Hair follicular keratinocyte (primary cell): ENCODE data around the gene ACO2. TPM values are rescaled to one million over a fixed set of nuclear protein-coding genes. Genes with fewer than 3 reads are reported as not detected.

Experiments
- total RNA-seq: library from RNA; depleted of rRNA; stranded (reverse); fragments of >200 nt; gene quantifications from 2 replicates; pipeline ENCODE4 v1.2.3, GENCODE V29; 2015

Gene ACO2
- total RNA-seq = 86.4 and 93.8 TPM in 2 replicates

GRCh38 chr22:41468381-41469217, at the start of gene ACO2, which contains the start of gene PHF5A:
TSS of gene ACO2 (plus strand) at chr22:41469117. CDS start at chr22:41469147, 30 bp downstream.
TSS of gene PHF5A (minus strand) at chr22:41468692. CDS start at chr22:41468653, 39 bp downstream.

GRCh38 chr22:41446639-41447434, 22.1 kb upstream of the ACO2 start, which contains the start of gene TOB2:
TSS of gene TOB2 (minus strand) at chr22:41446801. CDS start at chr22:41437345, 9,456 bp downstream.

GRCh38 chr22:41543854-41544670, 75.1 kb downstream of the ACO2 start, which contains the start of gene POLR3H:
TSS of gene POLR3H (minus strand) at chr22:41544470. CDS start at chr22:41544101, 369 bp downstream.

Other genes starting within 250 kb of the ACO2 start
- gene CHADL, start 228.2 kb upstream of the ACO2 start, total RNA-seq = 1.9 and 3.5 TPM in 2 replicates
- gene RANGAP1, start 182.9 kb upstream of the ACO2 start, total RNA-seq = 112 and 192 TPM in 2 replicates
- gene ZC3H7B, start 167.6 kb upstream of the ACO2 start, total RNA-seq = 36.2 and 50.3 TPM in 2 replicates
- 6.1 and 6.4 TPM in 2 replicates for gene TEF, start 87.2 kb upstream of the ACO2 start, total RNA-seq
- 18.0 TPM in 2 replicates for gene TOB2, start 22.3 kb upstream of the ACO2 start, total RNA-seq
- gene PHF5A, start 425 bp upstream of the ACO2 start, total RNA-seq = 48.5 and 86.8 TPM in 2 replicates
- 10.8 and 21.3 TPM in 2 replicates for gene POLR3H, start 75.4 kb downstream of the ACO2 start, total RNA-seq
- gene CSDC2, start 91.9 kb downstream of the ACO2 start, total RNA-seq = not detected in 2 replicates
- gene PMM1, start 120.7 kb downstream of the ACO2 start, total RNA-seq = 66.9 and 73.7 TPM in 2 replicates
- gene DESI1, start 151.9 kb downstream of the ACO2 start, total RNA-seq = 72.8 and 126 TPM in 2 replicates
- 273 and 461 TPM in 2 replicates for gene XRCC6, start 152.2 kb downstream of the ACO2 start, total RNA-seq
- 166 and 191 TPM in 2 replicates for gene SNU13, start 219.8 kb downstream of the ACO2 start, total RNA-seq
- 0.31 TPM in 1 of 2 replicates, not detected in the other for gene MEI1, start 230.4 kb downstream of the ACO2 start, total RNA-seq